Measurements from ENCODE around the gene SLC9A9. TPM values are rescaled to one million over a fixed set of nuclear protein-coding genes. Genes with fewer than 3 reads are reported as not detected.

SLC9A9 gene
- total RNA-seq, 4 donors from 2014 or later = 12.8 to 63.8 (median 33.3) TPM

DNA sequence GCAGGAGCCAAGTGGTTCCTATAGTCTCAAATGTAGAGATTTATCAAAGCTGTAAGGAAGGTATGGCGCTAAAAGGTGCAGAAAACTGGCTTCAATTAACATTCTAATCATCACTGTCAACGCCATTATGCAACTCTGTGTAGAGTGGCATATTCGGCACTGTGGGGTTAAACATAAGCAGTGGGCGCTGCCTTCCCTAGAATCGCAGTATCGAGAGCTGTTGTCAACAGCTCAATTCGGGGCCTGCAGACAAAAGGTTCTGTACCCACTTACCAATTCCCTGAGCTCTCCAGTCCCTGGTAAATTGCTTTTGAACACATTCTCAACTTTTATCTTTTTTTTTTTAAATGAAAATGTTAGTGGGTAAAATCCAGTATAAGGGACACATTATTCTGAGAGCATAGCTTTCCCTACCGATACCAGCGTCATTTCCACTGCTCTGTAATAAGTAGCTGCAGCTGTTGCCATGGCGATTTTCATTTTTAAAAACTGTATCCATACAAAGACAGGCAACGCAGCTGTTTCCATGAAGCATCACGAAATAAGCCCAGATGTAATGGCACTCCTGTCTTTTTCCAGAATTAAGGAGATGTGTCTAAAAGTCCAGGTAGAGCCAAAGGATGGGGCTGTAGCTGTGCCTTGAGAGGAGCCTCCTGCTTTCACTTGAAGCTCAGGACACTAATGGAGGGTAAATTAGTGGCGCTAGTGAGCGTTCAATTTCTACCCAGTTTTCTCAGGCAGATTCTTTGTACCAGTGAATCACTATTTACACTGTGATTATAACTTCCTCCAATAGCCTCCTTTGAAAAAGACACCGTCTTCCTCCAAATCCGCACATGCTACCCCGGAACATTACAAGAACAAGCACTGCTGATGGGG lies 250.3 kb downstream of the SLC9A9 start:
- H3K27ac ChIP-seq = no peak overlapping the region
- H3K27me3 ChIP-seq = no peaks in the 10 kb centered on the region
- H3K4me3 ChIP-seq = no peak overlapping the region
- no peak for DNase-seq
- H3K36me3 ChIP-seq = no peaks in the 10 kb centered on the region
- H3K9me3 ChIP-seq = no peaks in the 10 kb centered on the region
- intact Hi-C loops (cut with DNase I; ENCODE audit: low total_unique reads) = no loop called here
- no peak for TF ChIP-seq POLR2A (IDR thresholded peaks at IDR 0.05)
- TF ChIP-seq, protein P1, sequence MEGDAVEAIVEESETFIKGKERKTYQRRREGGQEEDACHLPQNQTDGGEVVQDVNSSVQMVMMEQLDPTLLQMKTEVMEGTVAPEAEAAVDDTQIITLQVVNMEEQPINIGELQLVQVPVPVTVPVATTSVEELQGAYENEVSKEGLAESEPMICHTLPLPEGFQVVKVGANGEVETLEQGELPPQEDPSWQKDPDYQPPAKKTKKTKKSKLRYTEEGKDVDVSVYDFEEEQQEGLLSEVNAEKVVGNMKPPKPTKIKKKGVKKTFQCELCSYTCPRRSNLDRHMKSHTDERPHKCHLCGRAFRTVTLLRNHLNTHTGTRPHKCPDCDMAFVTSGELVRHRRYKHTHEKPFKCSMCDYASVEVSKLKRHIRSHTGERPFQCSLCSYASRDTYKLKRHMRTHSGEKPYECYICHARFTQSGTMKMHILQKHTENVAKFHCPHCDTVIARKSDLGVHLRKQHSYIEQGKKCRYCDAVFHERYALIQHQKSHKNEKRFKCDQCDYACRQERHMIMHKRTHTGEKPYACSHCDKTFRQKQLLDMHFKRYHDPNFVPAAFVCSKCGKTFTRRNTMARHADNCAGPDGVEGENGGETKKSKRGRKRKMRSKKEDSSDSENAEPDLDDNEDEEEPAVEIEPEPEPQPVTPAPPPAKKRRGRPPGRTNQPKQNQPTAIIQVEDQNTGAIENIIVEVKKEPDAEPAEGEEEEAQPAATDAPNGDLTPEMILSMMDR (IDR thresholded peaks at IDR 0.05) = no peak
- no peaks in the 10 kb centered on the region for H3K4me1 ChIP-seq

DNA sequence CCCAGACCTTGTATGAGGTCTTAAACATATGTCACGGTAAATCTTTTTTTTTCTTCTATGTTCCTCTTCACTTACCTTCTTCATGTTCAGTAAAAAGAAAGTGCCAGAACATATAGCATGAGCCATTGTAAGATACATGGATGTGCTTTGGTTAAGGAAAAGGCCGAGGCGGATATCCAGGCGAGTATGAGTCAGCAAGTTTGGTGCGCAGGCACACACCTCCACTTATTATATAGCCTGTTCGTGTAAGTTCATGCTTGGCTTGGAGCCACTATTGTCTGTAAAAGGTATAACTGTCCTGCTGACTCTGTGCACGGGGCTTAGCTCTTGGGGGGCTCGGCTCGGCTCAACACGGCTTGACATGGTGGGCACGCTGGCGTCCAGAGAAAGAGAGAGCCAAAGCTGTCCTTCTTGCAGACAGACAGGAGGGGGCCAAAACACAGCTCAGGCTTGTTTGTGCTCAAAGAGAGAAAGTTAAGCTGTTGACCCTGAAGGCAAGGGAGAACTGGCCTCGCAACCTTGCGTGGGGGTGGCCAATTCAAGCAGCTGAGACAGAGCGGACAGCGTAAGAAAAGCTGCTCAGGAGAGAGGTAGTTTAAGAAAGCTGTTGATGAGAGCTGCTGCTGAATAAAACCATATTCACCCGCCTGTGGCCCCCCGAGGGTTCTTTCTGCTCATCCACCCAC lies 251.2 kb downstream of the SLC9A9 start:
- Histone ChIP-seq H3K4me1 (no peaks in the 10 kb centered on the region), H3K4me3 (no peak overlapping the region), H3K27me3 (no peaks in the 10 kb centered on the region), H3K9me3 (no peaks in the 10 kb centered on the region), H3K36me3 (no peaks in the 10 kb centered on the region), H3K27ac (no peak overlapping the region)
- intact Hi-C loops (cut with DNase I; ENCODE audit: low total_unique reads) = no loop called here
- TF ChIP-seq POLR2A (IDR thresholded peaks at IDR 0.05) = no peak
- TF ChIP-seq, protein P1 (IDR thresholded peaks at IDR 0.05) = no peak
- no peak for DNase-seq

DNA sequence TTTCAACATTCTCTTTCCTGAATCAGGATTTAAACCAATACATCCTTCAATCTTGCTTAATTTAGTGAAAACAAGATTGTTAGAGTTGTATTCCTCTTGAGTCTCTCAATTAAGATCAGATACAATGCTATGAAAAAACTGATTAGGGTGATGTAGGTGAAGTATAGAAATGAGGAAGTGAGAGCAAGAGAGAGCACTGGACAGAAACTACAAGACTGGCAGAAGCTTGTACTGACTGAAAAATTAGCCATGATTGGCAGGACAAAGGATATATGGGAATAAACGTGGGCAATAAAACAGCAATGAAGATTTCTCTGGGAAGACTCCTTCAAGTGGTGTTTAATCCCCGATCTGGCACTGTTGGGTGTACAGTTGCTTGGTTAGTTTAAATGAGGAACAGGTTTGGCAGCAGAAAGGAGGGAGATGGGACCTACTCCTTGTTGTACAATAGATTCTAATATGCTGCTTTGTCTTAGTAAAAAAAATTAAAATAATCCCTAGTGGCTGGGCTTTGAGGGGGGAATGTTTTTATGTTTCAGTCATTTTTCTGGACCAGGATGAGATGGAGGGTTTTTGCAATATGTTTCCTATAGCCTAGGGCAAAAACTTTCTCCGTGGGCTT lies 252.7 kb downstream of the SLC9A9 start:
- Histone ChIP-seq H3K9me3 (no peaks in the 10 kb centered on the region), H3K27me3 (no peaks in the 10 kb centered on the region), H3K36me3 (no peaks in the 10 kb centered on the region), H3K4me1 (no peaks in the 10 kb centered on the region), H3K27ac (no peak overlapping the region), H3K4me3 (no peak overlapping the region)
- intact Hi-C loops (cut with DNase I; ENCODE audit: low total_unique reads) = no loop called here
- DNase-seq = no peak
- no peak for TF ChIP-seq POLR2A (IDR thresholded peaks at IDR 0.05)
- TF ChIP-seq, protein P1 (IDR thresholded peaks at IDR 0.05) = no peak

DNA sequence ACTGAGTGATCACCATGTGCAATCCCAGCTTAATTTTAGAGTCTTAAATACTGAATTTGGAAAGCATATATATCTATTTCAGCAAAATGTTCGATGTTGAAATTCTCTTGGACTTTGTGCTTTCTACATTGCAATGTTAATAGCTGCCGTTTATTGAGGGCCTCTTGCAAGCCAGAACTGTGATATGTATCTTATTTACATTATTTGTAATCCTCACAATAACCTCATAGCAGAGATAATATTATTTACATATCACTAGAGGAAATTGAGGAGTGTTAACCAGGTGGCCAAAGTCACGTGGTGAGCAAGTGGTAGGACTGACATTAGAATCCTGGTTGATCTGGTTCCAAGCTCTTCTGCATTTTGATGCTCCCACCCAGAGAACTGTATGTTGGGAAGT lies 254.1 kb downstream of the SLC9A9 start:
- no peak for DNase-seq
- intact Hi-C loops (cut with DNase I; ENCODE audit: low total_unique reads) = no loop called here
- no peak overlapping the region for H3K4me3 ChIP-seq
- no peak for TF ChIP-seq POLR2A (IDR thresholded peaks at IDR 0.05)
- TF ChIP-seq, protein P1 (IDR thresholded peaks at IDR 0.05) = no peak
- H3K27ac ChIP-seq = no peak overlapping the region
- H3K36me3 ChIP-seq = no peaks in the 10 kb centered on the region
- H3K4me1 ChIP-seq = no peaks in the 10 kb centered on the region
- no peaks in the 10 kb centered on the region for H3K9me3 ChIP-seq
- no peaks in the 10 kb centered on the region for H3K27me3 ChIP-seq

DNA sequence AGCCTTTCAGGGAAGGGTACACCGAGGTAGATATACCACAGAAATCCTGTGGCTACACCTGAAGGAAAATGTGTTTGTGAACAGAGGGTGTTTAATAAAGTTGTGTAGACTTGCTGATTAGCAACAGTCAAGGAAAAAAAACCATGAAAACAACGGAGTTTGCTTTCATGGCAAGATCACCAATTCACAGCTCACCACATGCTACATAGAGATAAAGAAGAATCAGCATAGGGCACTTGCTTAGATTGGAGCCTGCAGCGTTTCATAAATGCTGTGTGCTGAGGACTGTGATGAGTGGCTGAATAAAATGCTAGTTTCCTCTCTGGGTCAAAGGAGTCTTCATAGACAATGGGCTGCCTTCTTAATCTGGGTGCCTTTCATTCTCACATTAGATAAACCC lies 257.6 kb downstream of the SLC9A9 start:
- no peaks in the 10 kb centered on the region for H3K4me1 ChIP-seq
- intact Hi-C loops (cut with DNase I; ENCODE audit: low total_unique reads) = no loop called here
- no peak overlapping the region for H3K27ac ChIP-seq
- H3K27me3 ChIP-seq = no peaks in the 10 kb centered on the region
- H3K36me3 ChIP-seq = no peaks in the 10 kb centered on the region
- no peak overlapping the region for H3K4me3 ChIP-seq
- DNase-seq = no peak
- no peaks in the 10 kb centered on the region for H3K9me3 ChIP-seq
- no peak for TF ChIP-seq POLR2A (IDR thresholded peaks at IDR 0.05)
- TF ChIP-seq, protein P1 (IDR thresholded peaks at IDR 0.05) = no peak

All from uterus (tissue), 4 donors.